AG04450 (cell line): ENCODE data around the gene AMBRA1. TPM values are rescaled to one million over a fixed set of nuclear protein-coding genes. Genes with fewer than 3 reads are reported as not detected.
A peak's percentile ranks its signal among the peaks of the same experiment; 100 is the strongest.

Source experiments
- CTCF ChIA-PET: fragments of 300-600, 350-600 bp; formaldehyde crosslinking; extraction: SDS; loops from one replicate; lab custom pipeline; 2022; ENCODE audit warnings: antibody characterized with exemption, inconsistent platforms; lab: Charles Lee
- POLR2A ChIA-PET: fragments of 350-600 bp; formaldehyde crosslinking; extraction: SDS; loops from one replicate; lab custom pipeline; 2021; ENCODE audit warnings: antibody characterized with exemption, inconsistent platforms; lab: Yijun Ruan, JAX
- DNase-seq: peaks from one replicate; pipeline ENCODE4 v3.0.0-alpha.2; 2011; ENCODE audit warnings: low read depth, low spot score
- H3K27ac ChIP-seq: one replicate; pipeline ENCODE4 v1.5.1; 2012; ENCODE audit warnings: low read depth, low read length, control low read depth
- H3K27me3 ChIP-seq: one replicate; pipeline ENCODE4 v1.6.0; 2012; ENCODE audit warnings: low read length; ENCODE audit not compliant: control insufficient read depth, insufficient read depth
- H3K4me3 ChIP-seq: 2 replicates; pipeline ENCODE4 v1.5.1; 2011; ENCODE audit warnings: mild to moderate bottlenecking, low read depth, low read length, control low read depth
- H3K9me3 ChIP-seq: 2 replicates; pipeline ENCODE4 v1.5.1; 2012; ENCODE audit warnings: low read length; ENCODE audit not compliant: control insufficient read depth, insufficient read depth
- polyA plus RNA-seq: library from polyadenylated mRNA; depleted of rRNA; stranded (reverse); fragments of >200 nt; gene quantifications from 2 replicates; pipeline ENCODE4 v1.2.3, GENCODE V29; 2011
- TF ChIP-seq, protein P1 (sequence below): IDR thresholded peaks from 2 replicates; pipeline ENCODE4 v1.5.1; 2011; ENCODE audit warnings: low read depth, low read length, control low read depth, inconsistent platforms

AMBRA1 gene
- polyA plus RNA-seq, 1 experiment, result 12.8 TPM

DNA sequence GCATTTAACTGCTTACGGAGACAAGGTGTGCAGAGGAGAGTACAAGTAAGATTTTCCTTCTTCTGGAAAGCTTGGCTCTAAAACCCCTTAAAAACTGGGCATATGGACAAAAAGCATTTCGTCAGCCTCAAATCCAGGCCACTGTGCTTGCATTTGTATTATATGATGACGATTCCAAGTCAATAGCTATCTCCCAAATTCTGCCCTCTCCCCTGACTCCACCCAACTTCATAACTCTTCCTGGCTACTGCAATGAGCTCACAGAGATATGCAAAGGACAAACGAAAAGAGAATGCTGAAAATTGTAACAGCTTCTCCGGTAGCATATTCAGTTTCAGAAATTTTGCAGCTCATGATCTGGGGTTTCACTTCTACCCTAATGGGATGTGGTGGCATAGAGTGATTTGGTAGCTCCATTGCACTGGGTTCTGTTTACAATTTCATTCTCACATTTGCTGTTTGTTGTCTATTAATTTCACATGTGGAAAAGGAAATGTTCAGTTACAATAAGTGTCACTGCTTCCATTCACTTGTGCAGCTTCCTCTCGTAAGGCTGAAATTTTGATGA, 156.6 kb downstream of the AMBRA1 start:
- TF ChIP-seq, protein P1, sequence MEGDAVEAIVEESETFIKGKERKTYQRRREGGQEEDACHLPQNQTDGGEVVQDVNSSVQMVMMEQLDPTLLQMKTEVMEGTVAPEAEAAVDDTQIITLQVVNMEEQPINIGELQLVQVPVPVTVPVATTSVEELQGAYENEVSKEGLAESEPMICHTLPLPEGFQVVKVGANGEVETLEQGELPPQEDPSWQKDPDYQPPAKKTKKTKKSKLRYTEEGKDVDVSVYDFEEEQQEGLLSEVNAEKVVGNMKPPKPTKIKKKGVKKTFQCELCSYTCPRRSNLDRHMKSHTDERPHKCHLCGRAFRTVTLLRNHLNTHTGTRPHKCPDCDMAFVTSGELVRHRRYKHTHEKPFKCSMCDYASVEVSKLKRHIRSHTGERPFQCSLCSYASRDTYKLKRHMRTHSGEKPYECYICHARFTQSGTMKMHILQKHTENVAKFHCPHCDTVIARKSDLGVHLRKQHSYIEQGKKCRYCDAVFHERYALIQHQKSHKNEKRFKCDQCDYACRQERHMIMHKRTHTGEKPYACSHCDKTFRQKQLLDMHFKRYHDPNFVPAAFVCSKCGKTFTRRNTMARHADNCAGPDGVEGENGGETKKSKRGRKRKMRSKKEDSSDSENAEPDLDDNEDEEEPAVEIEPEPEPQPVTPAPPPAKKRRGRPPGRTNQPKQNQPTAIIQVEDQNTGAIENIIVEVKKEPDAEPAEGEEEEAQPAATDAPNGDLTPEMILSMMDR, result no peak
- no peaks in the 10 kb centered on the region for H3K9me3 ChIP-seq
- no peak overlapping the region for H3K27ac ChIP-seq
- DNase-seq, result no peak
- ChIA-PET CTCF (interaction anchor here (0.6 to 1.7 kb wide), 8 partner anchors 9 to 92 kb away, joined by 3 to 10 read pairs (median 3); partner anchors contain the start of gene CHRM4), POLR2A (no interaction called here)
- H3K27me3 ChIP-seq, result no peaks in the 10 kb centered on the region
- H3K4me3 ChIP-seq, result no peak overlapping the region

DNA sequence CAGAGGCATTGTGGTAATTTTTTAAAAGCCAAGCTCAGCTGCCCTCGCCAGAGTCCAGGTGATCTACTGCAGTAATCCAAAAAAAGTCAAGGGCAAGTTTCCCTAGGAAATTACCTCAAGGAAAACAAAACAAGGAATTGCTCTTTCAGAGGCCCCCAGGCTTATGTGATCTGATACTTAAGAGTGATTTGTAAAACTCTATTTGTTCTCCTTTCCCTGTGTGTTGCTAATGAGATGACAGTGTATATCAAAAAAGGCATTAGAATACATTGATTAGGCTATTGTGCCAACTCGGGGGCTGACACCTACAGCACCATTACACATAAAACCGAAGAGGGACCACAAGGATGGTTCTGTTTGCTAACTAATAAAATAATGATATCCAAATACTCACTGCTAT, 157.7 kb downstream of the AMBRA1 start:
- ChIA-PET POLR2A (no interaction called here), CTCF (interaction anchor here (1.6 kb wide), 1 partner anchor 93 kb away, joined by 10 read pairs; no protein-coding TSS in a partner anchor)
- TF ChIP-seq, protein P1, result no peak
- H3K27ac ChIP-seq, result no peak overlapping the region
- DNase-seq, result no peak
- no peaks in the 10 kb centered on the region for H3K9me3 ChIP-seq
- no peak overlapping the region for H3K4me3 ChIP-seq
- no peaks in the 10 kb centered on the region for H3K27me3 ChIP-seq

DNA sequence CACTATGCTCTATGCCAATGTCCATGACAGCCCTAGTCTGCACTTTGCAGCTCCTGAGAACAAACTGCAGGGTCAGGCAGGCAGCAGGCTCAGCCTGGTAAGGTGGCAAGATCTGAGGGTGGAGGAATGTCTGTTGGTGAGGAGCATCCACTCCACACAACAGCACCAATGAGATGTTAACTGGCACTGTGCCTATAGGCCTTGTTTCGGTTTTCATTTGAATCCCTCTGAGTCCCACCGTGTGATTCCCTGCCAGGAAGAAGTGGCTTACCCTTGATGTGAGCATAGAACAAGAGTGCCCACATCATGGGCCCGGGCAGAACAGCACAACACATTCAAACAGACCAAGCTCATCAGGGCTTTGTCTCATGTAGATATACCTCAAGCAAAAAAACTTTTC, 158.1 kb downstream of the AMBRA1 start:
- CTCF ChIA-PET, result no interaction called here
- no peak overlapping the region for H3K4me3 ChIP-seq
- H3K27me3 ChIP-seq, result no peaks in the 10 kb centered on the region
- H3K27ac ChIP-seq, result no peak overlapping the region
- TF ChIP-seq, protein P1, result no peak
- POLR2A ChIA-PET, result no interaction called here
- DNase-seq, result no peak
- no peaks in the 10 kb centered on the region for H3K9me3 ChIP-seq

DNA sequence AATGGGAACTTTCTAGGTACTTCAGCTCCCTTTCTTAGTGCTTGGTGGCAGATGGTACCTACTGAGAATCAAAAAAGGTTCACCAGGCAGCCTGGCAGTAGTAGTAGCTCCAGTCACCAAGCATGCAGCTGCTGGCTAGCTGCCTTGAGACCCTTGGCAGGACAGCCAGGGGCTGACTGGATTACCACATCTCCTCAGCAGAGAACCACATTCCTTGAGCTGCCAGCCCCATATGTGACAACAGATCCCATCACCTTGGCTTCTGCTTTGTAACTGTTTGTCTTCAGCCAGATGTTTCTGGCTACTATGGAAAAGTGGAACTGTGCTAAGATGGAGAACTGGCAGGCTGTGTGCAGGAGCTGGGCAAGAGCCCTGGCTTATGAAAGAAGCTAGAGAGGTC, 162.6 kb downstream of the AMBRA1 start:
- ChIA-PET CTCF (interaction anchor here (0.7 to 3.0 kb wide), 4 partner anchors 21 to 102 kb away, joined by 3 to 14 read pairs (median 6); no protein-coding TSS in a partner anchor), POLR2A (no interaction called here)
- H3K27ac ChIP-seq, result peak overlapping the region; percentile 2
- H3K27me3 ChIP-seq, result no peaks in the 10 kb centered on the region
- H3K4me3 ChIP-seq, result no peak overlapping the region
- DNase-seq, result no peak
- no peaks in the 10 kb centered on the region for H3K9me3 ChIP-seq
- TF ChIP-seq, protein P1, result no peak

DNA sequence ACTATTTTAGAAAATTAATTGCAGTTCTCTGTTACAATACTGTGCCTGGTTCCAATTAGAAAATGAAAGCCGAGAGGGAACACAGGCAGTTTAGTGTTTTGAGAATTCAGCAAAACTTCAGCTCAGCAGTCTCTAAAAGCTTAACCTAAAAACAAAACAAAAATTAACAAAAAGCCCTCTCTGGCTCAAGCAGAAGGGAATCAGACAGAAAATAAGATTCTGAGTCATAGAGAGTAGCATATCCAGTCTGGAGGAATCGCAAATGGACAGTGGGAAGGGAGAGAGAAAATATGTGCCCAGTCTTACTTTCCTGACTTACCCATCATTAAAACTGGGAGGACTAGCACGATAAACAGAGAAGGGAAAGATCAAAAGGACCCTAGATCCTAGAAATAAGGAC, 164.1 kb downstream of the AMBRA1 start:
- POLR2A ChIA-PET, result no interaction called here
- Histone ChIP-seq H3K9me3 (no peaks in the 10 kb centered on the region), H3K4me3 (no peak overlapping the region), H3K27ac (no peak overlapping the region), H3K27me3 (no peaks in the 10 kb centered on the region)
- no peak for DNase-seq
- CTCF ChIA-PET, result interaction anchor here (1.0 to 1.4 kb wide), 2 partner anchors 20 to 100 kb away, joined by 3 read pairs; no protein-coding TSS in a partner anchor
- TF ChIP-seq, protein P1, result no peak
